HL-60 (cell line): ENCODE measurements around the gene CNTNAP2.

Experiments used
- CTCF ChIP-seq: IDR thresholded peaks from one replicate; pipeline ENCODE4 v1.5.1; 2011; ENCODE audit warnings: low read length, control low read depth, inconsistent platforms; ENCODE audit not compliant: insufficient read depth
- POLR2AphosphoS5 ChIP-seq: IDR thresholded peaks from 2 replicates; pipeline ENCODE4 v1.6.1; 2012; ENCODE audit warnings: low read depth
- REST ChIP-seq: IDR thresholded peaks from 2 replicates; pipeline ENCODE4 v1.6.1; 2012; ENCODE audit warnings: low read depth; ENCODE audit not compliant: insufficient replicate concordance

DNA sequence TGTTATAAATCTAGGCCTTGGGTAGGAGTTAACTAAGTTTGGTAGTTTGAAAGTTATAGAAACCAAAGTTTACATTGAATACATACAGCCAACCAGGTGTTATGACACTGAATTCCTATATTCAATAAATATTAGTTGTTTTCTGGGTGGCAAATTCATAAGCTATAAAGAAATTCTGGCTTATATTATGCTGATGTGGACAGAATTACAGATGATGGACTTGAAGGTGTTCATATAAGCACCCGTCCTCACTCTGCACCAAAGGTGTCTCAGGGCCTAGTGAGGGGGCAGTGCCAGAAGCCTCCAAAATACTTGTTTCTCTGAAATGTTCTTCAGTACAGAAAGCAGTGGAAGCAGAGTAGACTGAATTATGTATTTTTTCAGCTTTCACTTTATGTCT lies 973.0 kb downstream of the CNTNAP2 start:
- TF ChIP-seq CTCF (no peak), POLR2AphosphoS5 (no peak), REST (no peak)
